COLO668 (cell line): ENCODE results near the gene YEATS4.
"Not testable (repeated sequence)": the region's sequence is repeated elsewhere in the genome, so short reads cannot be mapped to it uniquely, and the experiment has no call there.

Experiments used
- DNase-seq: peaks from one replicate; lab custom pipeline; 2025; ENCODE audit not compliant: unreplicated experiment; lab: John Stamatoyannopoulos, UW

The YEATS4 gene

GRCh38 chr12:69359531-69360347 lies at the start of gene YEATS4:
TSS of gene YEATS4 (plus strand) at chr12:69359743. CDS start at chr12:69359973, 230 bp downstream.
- peak; percentile 96 for DNase-seq

- DNase-seq = no peak
These were observed 46.3 kb upstream of the YEATS4 start for GRCh38 chr12:69313209-69313608.

DNA sequence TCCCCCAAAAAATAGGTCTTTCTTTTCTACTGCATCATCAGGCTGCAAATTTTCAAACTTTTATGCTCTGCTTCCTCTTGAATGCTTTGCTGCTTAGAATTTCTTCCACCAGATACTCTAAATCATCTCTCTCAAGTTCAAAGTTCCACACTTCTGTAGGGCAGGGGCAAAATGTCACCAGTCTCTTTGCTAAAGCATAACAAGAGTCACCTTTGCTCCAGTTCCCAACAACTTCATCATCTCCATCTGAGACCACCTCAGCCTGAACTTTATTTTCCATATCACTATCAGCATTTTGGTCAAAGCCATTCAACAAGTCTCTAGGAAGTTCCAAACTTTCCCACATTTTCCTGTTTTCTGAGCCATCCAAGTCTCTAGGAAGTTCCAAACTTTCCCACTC lies 42.8 kb upstream of the YEATS4 start:
- not testable (repeated sequence) for DNase-seq

- DNase-seq = not testable (repeated sequence)
These were observed 42.3 kb upstream of the YEATS4 start for GRCh38 chr12:69317233-69317632.

GRCh38 chr12:69318225-69318624 lies 41.3 kb upstream of the YEATS4 start:
- DNase-seq = no peak

DNA sequence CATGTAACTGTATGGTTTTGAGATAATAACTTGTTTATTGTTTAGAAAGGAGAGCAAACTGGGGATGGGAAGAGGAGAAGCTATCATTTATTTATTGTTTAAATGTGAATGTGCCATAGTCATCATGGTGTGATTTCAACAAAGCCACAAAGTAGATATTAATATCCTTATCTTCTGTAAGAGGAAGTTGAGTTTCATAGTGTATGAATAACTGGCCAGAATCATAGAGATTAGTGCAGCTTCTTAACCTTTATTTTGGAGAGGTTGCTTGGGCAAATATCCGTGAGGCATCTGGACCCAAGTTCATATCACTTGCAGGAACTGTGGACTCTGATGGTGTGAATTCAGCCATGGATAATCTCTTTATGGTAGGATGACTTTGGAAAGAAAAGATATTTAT lies 38.2 kb upstream of the YEATS4 start:
- DNase-seq = no peak

DNA sequence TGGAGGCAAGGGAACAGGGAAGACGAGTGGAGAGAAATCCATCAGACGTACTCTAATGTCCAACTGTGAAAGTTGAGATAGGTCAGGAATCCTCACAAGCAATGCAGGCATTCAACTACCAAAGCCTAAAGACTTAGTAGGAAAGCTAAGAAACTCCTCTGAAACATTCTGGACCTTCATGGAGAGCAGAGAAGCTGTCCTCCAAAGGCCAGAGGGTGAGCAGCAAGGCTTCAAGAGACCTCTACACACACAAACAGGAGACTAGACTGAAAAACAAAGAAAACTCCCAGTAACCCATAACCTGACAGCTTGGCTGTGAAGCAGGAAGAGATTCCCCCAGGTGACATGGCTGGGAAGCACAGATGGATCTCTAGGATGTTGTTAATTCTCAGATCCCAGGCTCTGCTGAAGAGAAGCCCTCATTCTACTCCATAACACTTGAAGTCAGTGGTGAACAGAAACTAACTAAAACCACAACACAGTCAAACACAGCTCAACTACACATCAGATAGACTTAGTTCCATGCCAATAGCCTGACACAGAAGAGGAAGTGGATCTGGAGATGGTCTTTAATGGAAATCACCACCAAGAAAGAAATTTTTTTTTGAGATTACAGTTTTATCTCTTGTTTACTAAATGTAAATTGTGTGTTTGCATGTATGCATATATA lies 34.6 kb upstream of the YEATS4 start:
- no peak for DNase-seq

DNA sequence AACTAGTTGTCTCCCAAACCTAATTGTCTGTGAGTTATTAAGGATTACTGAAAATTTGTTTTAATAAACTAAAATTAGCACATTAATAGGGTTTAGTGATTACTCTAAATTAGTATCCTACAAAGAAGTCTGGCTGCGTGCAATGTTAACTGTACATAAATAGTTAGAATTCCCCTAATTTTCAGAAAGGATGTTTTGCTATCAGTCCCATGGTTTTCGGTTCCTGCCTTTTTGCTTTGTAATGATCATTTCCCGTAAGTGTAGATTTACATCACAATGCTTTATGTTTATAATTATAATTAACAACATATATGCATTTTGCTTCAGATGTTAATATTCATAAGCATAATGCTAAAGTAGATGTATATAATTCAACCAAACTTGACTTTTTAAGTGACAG lies 31.1 kb upstream of the YEATS4 start:
- no peak for DNase-seq

- no peak for DNase-seq
These were observed 29.7 kb upstream of the YEATS4 start for GRCh38 chr12:69329669-69330428.

- DNase-seq = peak; percentile 38
These were observed 28.8 kb upstream of the YEATS4 start for GRCh38 chr12:69330475-69331473.

- no peak for DNase-seq
These were observed 28.0 kb upstream of the YEATS4 start for GRCh38 chr12:69331519-69331908.

DNA sequence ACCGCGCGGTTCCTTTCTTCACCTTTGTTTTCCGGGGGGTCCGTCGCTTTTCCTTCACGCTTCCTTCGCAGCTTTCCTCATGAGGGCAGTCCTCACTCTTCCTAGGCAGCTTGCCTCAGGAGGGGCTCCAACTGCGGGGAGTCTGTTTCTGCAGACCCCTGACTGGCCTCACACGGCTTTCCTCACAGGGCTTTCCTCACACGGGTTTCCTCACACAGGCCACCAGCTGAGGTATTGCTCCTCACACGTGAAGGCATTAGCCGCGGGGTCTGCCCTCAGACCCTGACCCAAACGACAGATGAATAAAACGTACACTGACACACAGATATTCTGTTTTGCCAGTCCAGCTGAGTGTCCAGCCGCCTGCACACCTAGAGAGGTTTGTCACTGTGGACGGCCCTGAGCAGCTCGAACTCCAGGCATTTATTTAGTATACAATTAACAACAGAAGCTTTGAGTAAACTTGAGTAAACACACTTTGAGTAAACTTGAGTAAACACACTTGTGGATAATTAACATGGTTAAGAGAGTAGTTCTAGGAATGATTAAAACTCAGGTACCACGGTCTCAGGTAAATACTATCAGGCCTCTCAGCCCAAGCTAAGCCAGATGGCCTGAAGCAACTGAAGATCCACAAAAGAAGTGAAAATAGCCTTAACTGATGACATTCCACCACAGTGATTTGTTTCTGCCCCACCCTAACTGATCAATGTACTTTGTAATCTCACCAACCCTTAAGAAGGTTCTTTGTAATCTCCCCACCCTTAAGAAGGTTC lies 27.4 kb upstream of the YEATS4 start:
- no peak for DNase-seq

- peak; percentile 25 for DNase-seq
These were observed 26.7 kb upstream of the YEATS4 start for GRCh38 chr12:69332815-69333358.

DNA sequence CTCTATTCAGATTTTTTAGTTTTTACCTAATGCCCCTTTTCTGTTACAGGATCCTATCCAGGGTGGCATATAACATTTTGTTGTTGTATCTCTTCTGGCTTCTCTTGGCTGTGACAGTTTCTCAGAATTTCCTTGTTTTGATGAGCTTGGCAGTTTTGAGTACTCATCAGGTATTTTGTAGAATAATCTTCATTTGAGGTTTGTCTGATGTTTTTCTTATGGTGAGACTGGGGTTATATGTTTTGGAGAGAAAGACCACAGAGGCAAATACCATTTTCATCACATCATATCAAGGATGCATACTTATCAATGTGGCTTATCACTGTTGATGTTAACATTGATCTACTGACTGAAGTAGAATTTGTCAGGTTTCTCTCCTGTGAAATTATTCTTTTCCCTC lies 25.4 kb upstream of the YEATS4 start:
- DNase-seq = no peak

- no peak for DNase-seq
These were observed 22.0 kb upstream of the YEATS4 start for GRCh38 chr12:69337311-69338090.

- no peak for DNase-seq
These were observed 21.3 kb upstream of the YEATS4 start for GRCh38 chr12:69338120-69338859.

- no peak for DNase-seq
These were observed 20.6 kb upstream of the YEATS4 start for GRCh38 chr12:69338936-69339335.

- no peak for DNase-seq
These were observed 19.5 kb upstream of the YEATS4 start for GRCh38 chr12:69339999-69340398.
